Mesendoderm (in vitro differentiated cells): Measurements from ENCODE around the gene ATP2C2. TPM values are rescaled to one million over a fixed set of nuclear protein-coding genes. Genes with fewer than 3 reads are reported as not detected.

Experiments
- DNase-seq: peaks from one replicate; pipeline ENCODE4 v3.0.0; 2013
- H2AK5ac ChIP-seq: 2 replicates; pipeline ENCODE4 v1.6.1; 2013; ENCODE audit warnings: low read length, inconsistent platforms
- H2BK120ac ChIP-seq: 2 replicates; pipeline ENCODE4 v1.6.1; 2013; ENCODE audit warnings: low read depth, mild to moderate bottlenecking, low read length, moderate library complexity, mixed read lengths
- H2BK15ac ChIP-seq: replicated peaks from 2 replicates; pipeline ENCODE4 v1.6.1; 2013; ENCODE audit warnings: low read depth, mild to moderate bottlenecking, moderate library complexity
- H2BK5ac ChIP-seq: 2 replicates; pipeline ENCODE4 v1.6.1; 2013; ENCODE audit warnings: low read length, inconsistent platforms
- H3K18ac ChIP-seq: 2 replicates; pipeline ENCODE4 v1.6.1; 2013; ENCODE audit warnings: mild to moderate bottlenecking, low read length, mixed read lengths
- H3K23ac ChIP-seq: one replicate; pipeline ENCODE4 v1.6.1; 2013; ENCODE audit warnings: low read length
- H3K27ac ChIP-seq: 2 replicates; pipeline ENCODE4 v1.5.1; 2013; ENCODE audit warnings: low read depth, mild to moderate bottlenecking, inconsistent platforms, low read length, moderate library complexity
- H3K27me3 ChIP-seq: 2 replicates; pipeline ENCODE4 v1.6.1; 2013; ENCODE audit warnings: low read length, control low read depth, mild to moderate bottlenecking, inconsistent platforms; ENCODE audit not compliant: insufficient read depth, poor library complexity
- H3K36me3 ChIP-seq: 2 replicates; pipeline ENCODE4 v1.6.1; 2013; ENCODE audit warnings: low read length, inconsistent platforms; ENCODE audit not compliant: control insufficient read depth, insufficient read depth
- H3K4ac ChIP-seq: one replicate; pipeline ENCODE4 v1.6.1; 2013; ENCODE audit warnings: low read depth, mild to moderate bottlenecking, low read length, moderate library complexity
- H3K4me1 ChIP-seq: 2 replicates; pipeline ENCODE4 v1.6.1; 2013; ENCODE audit warnings: low read depth, low read length, inconsistent platforms; ENCODE audit not compliant: control insufficient read depth
- H3K4me2 ChIP-seq: 2 replicates; pipeline ENCODE4 v1.6.1; 2013; ENCODE audit warnings: low read length
- H3K4me3 ChIP-seq: 2 replicates; pipeline ENCODE4 v1.5.1; 2013; ENCODE audit warnings: mild to moderate bottlenecking, low read length
- H3K56ac ChIP-seq: one replicate; pipeline ENCODE4 v1.6.1; 2013; ENCODE audit warnings: low read length
- H3K79me1 ChIP-seq: 2 replicates; pipeline ENCODE4 v1.6.1; 2013; ENCODE audit warnings: low read length, inconsistent platforms
- H3K79me2 ChIP-seq: 2 replicates; pipeline ENCODE4 v1.6.1; 2013; ENCODE audit warnings: mild to moderate bottlenecking, low read length; ENCODE audit not compliant: control insufficient read depth, insufficient read depth
- H3K9ac ChIP-seq: 2 replicates; pipeline ENCODE4 v1.6.1; 2013; ENCODE audit warnings: low read length, inconsistent platforms
- H4K5ac ChIP-seq: one replicate; pipeline ENCODE4 v1.6.1; 2013; ENCODE audit warnings: low read length
- H4K8ac ChIP-seq: one replicate; pipeline ENCODE4 v1.6.1; 2013; ENCODE audit warnings: low read depth, mild to moderate bottlenecking, control low read depth, low read length, moderate library complexity
- WGBS: extraction: QIAGEN DNeasy Blood & Tissue Kit; methylation state at CpG from one replicate; pipeline ENCODE4 v1.1.7; 2013; ENCODE audit warnings: low lambda C conversion rate, missing lambda C conversion rate; ENCODE audit not compliant: insufficient coverage; ENCODE audit errors: extremely low coverage; 5-methylcytosine and 5-hydroxymethylcytosine counted together
- polyA plus RNA-seq, 2 experiments: library from polyadenylated mRNA; stranded (reverse); fragments of 200-250 nt; gene quantifications; one replicate each; pipeline ENCODE4 v1.2.3, GENCODE V29; 2013

Gene ATP2C2, protein sequence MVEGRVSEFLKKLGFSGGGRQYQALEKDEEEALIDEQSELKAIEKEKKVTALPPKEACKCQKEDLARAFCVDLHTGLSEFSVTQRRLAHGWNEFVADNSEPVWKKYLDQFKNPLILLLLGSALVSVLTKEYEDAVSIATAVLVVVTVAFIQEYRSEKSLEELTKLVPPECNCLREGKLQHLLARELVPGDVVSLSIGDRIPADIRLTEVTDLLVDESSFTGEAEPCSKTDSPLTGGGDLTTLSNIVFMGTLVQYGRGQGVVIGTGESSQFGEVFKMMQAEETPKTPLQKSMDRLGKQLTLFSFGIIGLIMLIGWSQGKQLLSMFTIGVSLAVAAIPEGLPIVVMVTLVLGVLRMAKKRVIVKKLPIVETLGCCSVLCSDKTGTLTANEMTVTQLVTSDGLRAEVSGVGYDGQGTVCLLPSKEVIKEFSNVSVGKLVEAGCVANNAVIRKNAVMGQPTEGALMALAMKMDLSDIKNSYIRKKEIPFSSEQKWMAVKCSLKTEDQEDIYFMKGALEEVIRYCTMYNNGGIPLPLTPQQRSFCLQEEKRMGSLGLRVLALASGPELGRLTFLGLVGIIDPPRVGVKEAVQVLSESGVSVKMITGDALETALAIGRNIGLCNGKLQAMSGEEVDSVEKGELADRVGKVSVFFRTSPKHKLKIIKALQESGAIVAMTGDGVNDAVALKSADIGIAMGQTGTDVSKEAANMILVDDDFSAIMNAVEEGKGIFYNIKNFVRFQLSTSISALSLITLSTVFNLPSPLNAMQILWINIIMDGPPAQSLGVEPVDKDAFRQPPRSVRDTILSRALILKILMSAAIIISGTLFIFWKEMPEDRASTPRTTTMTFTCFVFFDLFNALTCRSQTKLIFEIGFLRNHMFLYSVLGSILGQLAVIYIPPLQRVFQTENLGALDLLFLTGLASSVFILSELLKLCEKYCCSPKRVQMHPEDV
- 0.93 TPM for polyA plus RNA-seq (2013, experiment 1 of 2)
- 0.74 TPM for polyA plus RNA-seq (2013, experiment 2 of 2)

DNA sequence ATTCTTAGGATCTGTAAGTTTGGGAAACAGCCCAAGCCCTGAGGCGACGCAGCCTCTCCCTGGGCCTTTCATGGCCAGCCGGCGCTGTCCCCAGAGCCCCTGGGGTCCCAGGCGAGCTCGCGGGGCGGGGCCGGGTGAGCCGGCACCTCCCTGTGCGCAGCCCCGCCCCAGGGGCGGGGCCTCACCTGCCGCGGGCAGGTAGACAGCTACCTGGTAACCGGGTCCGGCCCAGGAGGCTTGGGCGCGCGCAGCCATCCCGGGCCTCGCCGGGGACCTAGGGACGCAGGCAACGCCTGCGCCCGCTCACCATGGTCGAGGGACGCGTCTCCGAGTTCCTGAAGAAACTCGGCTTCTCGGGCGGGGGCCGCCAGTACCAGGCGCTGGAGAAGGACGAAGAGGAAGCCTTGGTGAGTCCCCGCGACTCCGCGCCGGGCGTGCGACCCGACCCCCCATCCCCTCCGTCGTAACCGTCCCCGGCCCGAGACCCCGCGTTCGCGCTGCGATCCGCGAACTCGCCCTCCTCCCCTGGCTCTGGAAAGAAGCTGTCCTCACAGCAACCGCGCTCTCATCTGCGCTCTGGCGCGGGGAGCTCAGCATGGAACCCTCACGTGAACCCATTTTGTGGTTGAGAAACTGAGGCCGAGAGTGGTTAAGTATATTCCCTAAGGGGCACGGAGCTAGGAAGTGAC is at the start of gene ATP2C2:
ATP2C2 (plus strand) TSS at position 231 of the 689 bp plus-strand sequence; CDS start at position 309, 78 bp downstream.
- WGBS = no CpG with 5 or more reads among the region's 66 CpGs
- DNase-seq = peak; percentile 75

DNA sequence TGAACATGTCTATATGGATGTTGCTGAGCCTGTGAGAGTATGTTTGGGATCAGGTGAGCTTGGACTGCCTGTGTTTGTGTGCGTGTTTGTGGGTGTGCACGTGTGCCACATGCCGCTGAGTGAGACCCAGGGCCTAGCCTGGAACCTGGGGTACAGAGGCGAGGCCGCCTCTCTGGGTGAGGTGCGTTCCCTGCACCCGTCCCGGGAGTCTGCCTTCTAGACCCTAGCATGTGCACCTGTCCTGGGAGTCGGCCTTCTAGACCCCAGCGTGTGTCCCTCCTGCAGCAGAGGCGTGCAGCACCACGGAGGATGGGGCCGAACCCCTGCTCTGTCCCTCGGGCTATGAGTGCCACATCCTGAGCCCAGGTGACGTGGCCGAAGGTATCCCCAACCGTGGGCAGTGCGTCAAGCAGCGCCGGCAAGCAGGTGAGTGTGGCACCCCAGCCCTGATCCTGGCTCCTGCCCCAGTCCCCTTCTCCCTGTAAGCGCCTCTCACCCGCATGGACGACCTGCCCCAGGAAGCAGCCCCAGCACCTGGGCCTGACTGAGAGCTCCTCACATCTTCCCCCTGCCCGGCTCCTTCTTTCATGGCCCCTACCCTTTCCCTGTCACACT is 49.1 kb upstream of the ATP2C2 start:
- no peaks in the 10 kb centered on the region for H3K4me1 ChIP-seq
- no peak overlapping the region for H4K5ac ChIP-seq
- H2BK15ac ChIP-seq = no peak overlapping the region
- H3K4me2 ChIP-seq = no peak overlapping the region
- H3K4ac ChIP-seq = no peak overlapping the region
- no peak overlapping the region for H3K4me3 ChIP-seq
- H2BK5ac ChIP-seq = no peak overlapping the region
- no peaks in the 10 kb centered on the region for H3K79me2 ChIP-seq
- H3K56ac ChIP-seq = no peak overlapping the region
- no peak for DNase-seq
- H3K23ac ChIP-seq = no peak overlapping the region
- WGBS = no CpG with 5 or more reads among the region's 24 CpGs
- no peaks in the 10 kb centered on the region for H3K79me1 ChIP-seq
- H2BK120ac ChIP-seq = no peak overlapping the region
- no peak overlapping the region for H3K18ac ChIP-seq
- H2AK5ac ChIP-seq = no peak overlapping the region
- no peaks in the 10 kb centered on the region for H3K36me3 ChIP-seq
- no peak overlapping the region for H4K8ac ChIP-seq
- H3K27me3 ChIP-seq = no peaks in the 10 kb centered on the region
- H3K9ac ChIP-seq = no peak overlapping the region
- H3K27ac ChIP-seq = no peak overlapping the region

More for the DNA sequence above, at the start of gene ATP2C2:
- no peak within 1 kb of the TSS for H3K18ac ChIP-seq
- no peaks in the 10 kb centered on the region for H3K27me3 ChIP-seq
- H2AK5ac ChIP-seq = no peak within 1 kb of the TSS
- no peak within 1 kb of the TSS for H2BK120ac ChIP-seq
- H3K4me2 ChIP-seq = peak within 1 kb of the TSS; percentile 74
- peaks cover 4% of the 10 kb centered on the region for H3K4me1 ChIP-seq
- H3K36me3 ChIP-seq = no peaks in the 10 kb centered on the region
- no peak within 1 kb of the TSS for H2BK5ac ChIP-seq
- H4K5ac ChIP-seq = no peak within 1 kb of the TSS
- H4K8ac ChIP-seq = no peak within 1 kb of the TSS
- no peak within 1 kb of the TSS for H3K4ac ChIP-seq
- H3K23ac ChIP-seq = no peak within 1 kb of the TSS
- peak within 1 kb of the TSS; percentile 81 for H3K56ac ChIP-seq
- H3K79me2 ChIP-seq = no peaks in the 10 kb centered on the region
- no peaks in the 10 kb centered on the region for H3K79me1 ChIP-seq
- H3K4me3 ChIP-seq = peak within 1 kb of the TSS; percentile 20
- peak within 1 kb of the TSS; percentile 57 for H3K9ac ChIP-seq
- H2BK15ac ChIP-seq = no peak within 1 kb of the TSS
- no peak within 1 kb of the TSS for H3K27ac ChIP-seq

DNA sequence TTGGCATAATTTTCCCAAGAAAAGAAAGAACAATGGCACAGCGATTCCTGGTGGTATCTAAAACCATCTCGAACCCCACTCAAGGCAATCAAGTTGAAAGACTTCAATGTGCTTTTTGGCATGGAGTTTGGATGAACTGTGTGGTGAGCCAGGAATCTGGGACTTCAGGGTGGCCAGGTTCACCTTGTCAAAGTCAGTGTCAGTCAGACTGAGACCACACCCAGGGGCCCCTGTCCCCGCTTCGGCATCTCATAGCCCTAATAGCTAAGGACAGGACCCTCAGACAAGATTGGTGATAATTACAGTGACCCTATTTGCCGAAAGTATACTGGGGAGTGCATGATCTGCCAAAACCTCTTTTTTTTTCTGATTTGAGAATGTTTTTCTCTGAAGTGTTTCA is 47.8 kb upstream of the ATP2C2 start:
- H3K56ac ChIP-seq = no peak overlapping the region
- H4K8ac ChIP-seq = no peak overlapping the region
- H3K4me1 ChIP-seq = no peaks in the 10 kb centered on the region
- H2AK5ac ChIP-seq = no peak overlapping the region
- no peak for DNase-seq
- H3K27ac ChIP-seq = no peak overlapping the region
- H3K27me3 ChIP-seq = no peaks in the 10 kb centered on the region
- H3K79me2 ChIP-seq = no peaks in the 10 kb centered on the region
- no peak overlapping the region for H4K5ac ChIP-seq
- no CpG with 5 or more reads among the region's 5 CpGs for WGBS
- H2BK15ac ChIP-seq = no peak overlapping the region
- no peaks in the 10 kb centered on the region for H3K79me1 ChIP-seq
- no peak overlapping the region for H3K18ac ChIP-seq
- H2BK120ac ChIP-seq = no peak overlapping the region
- no peak overlapping the region for H3K9ac ChIP-seq
- no peak overlapping the region for H2BK5ac ChIP-seq
- no peak overlapping the region for H3K23ac ChIP-seq
- no peak overlapping the region for H3K4me3 ChIP-seq
- H3K4ac ChIP-seq = no peak overlapping the region
- H3K4me2 ChIP-seq = no peak overlapping the region
- no peaks in the 10 kb centered on the region for H3K36me3 ChIP-seq

DNA sequence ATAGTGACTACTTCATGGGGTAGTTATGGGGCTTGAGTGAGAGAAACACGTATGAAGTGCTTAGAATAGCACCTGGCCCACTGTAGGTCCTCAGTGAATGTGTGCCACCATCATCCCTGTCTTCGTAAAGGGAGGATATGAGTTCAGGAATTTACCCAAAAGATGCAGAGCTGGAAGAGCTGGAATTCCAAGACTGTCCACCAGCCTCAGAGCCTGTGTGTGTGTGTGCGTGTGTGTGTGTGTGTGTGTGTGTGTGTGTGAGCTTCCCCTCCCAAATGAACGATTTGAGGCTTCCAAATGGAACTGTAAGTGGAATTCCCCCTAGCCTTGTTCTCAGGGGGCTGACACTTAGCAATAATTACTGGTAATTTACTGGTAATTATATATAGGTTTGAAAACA is 46.4 kb upstream of the ATP2C2 start:
- WGBS = no CpG with 5 or more reads among the region's 4 CpGs
- H3K36me3 ChIP-seq = no peaks in the 10 kb centered on the region

DNA sequence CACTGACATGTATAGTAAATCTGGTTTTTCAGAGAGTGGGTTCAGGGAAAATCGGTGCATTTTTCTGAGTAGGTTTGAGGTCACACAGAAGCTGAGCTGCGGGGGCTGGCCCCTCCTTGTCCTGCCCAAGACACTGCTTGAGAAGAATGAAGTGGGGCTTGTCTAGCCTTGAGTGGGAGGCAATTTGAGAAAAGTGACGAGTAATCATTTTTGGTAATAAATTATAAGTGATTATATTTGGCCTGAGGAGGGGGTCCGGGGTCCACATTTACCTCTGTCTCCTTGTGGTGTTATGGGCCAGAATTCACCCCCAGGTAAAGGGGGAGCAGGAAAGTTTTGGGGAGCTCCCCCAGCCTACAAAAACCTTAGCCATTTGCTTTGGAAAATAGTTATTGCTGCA is 45.6 kb upstream of the ATP2C2 start:
- H3K36me3 ChIP-seq = no peaks in the 10 kb centered on the region
- H3K79me1 ChIP-seq = no peaks in the 10 kb centered on the region
- H3K79me2 ChIP-seq = no peaks in the 10 kb centered on the region
- H3K4ac ChIP-seq = no peak overlapping the region
- H2AK5ac ChIP-seq = no peak overlapping the region
- no peak overlapping the region for H3K18ac ChIP-seq
- no peak overlapping the region for H3K56ac ChIP-seq
- H3K9ac ChIP-seq = no peak overlapping the region
- H3K4me1 ChIP-seq = no peaks in the 10 kb centered on the region
- no peaks in the 10 kb centered on the region for H3K27me3 ChIP-seq
- no peak overlapping the region for H2BK120ac ChIP-seq
- H3K4me2 ChIP-seq = no peak overlapping the region
- H2BK15ac ChIP-seq = no peak overlapping the region
- H3K23ac ChIP-seq = no peak overlapping the region
- no peak overlapping the region for H4K5ac ChIP-seq
- no peak overlapping the region for H4K8ac ChIP-seq
- no peak overlapping the region for H2BK5ac ChIP-seq
- WGBS = no CpG with 5 or more reads among the region's 4 CpGs
- no peak overlapping the region for H3K4me3 ChIP-seq
- no peak for DNase-seq
- H3K27ac ChIP-seq = no peak overlapping the region

More for the DNA sequence above, 46.4 kb upstream of the ATP2C2 start:
- Histone ChIP-seq H3K23ac (no peak overlapping the region), H2BK15ac (no peak overlapping the region), H3K27me3 (no peaks in the 10 kb centered on the region), H4K5ac (no peak overlapping the region), H3K4me3 (no peak overlapping the region), H2AK5ac (no peak overlapping the region), H3K79me1 (no peaks in the 10 kb centered on the region), H3K4me2 (no peak overlapping the region), H4K8ac (no peak overlapping the region), H3K18ac (no peak overlapping the region), H3K27ac (no peak overlapping the region), H3K79me2 (no peaks in the 10 kb centered on the region), H2BK5ac (no peak overlapping the region), H3K4me1 (no peaks in the 10 kb centered on the region), H2BK120ac (no peak overlapping the region), H3K56ac (no peak overlapping the region), H3K9ac (no peak overlapping the region), H3K4ac (no peak overlapping the region)
- DNase-seq = no peak
